ENCODE data around the gene ZNF625. TPM values are rescaled to one million over a fixed set of nuclear protein-coding genes. Genes with fewer than 3 reads are reported as not detected.

ZNF625 gene
- total RNA-seq (11.5 TPM), polyA plus RNA-seq (ENCODE audit: insufficient read depth in 1 of 8, insufficient read length in 8 of 8, low replicate concordance in 1 of 8) (1 to 10 TPM; 3.8 to 6.1 (median 5.1) TPM)
- long read RNA-seq, donor 1, result 0 reads
- long read RNA-seq, donor 2, result 0 reads
- long read RNA-seq, donor 3, partial matches to known transcripts, result 5 of 6 reads
- long read RNA-seq, donor 3, other reads (novel, unspliced or antisense), result 0 of 6 reads
- long read RNA-seq, donor 4, result 0 reads
- long read RNA-seq, donor 5, partial matches to known transcripts, result 0 of 1 reads
- long read RNA-seq, donor 5, other reads (novel, unspliced or antisense), result 0 of 1 reads
- long read RNA-seq, donor 6, partial matches to known transcripts, result 0 of 1 reads
- long read RNA-seq, donor 6, other reads (novel, unspliced or antisense), result 0 of 1 reads
- long read RNA-seq, donor 7, result 0 reads
- long read RNA-seq, donor 8, result 0 reads
- long read RNA-seq, donor 9, result 0 reads
- long read RNA-seq, donor 10, result 0 reads
- long read RNA-seq, donor 11, result 0 reads

GRCh38 chr19:12156223-12157058 is at the start of gene ZNF625:
Gene ZNF625, minus strand, starts transcription at chr19:12156734. Its CDS starts 176 bp downstream, at chr19:12156558.
- Histone ChIP-seq H3K9me3 (replicated peaks; ENCODE audit: control insufficient read depth, low read depth, low read length) (no peaks in the 10 kb centered on the region), H3K36me3 (ENCODE audit: control insufficient read depth, insufficient read depth, low read length) (peaks cover 6% of the 10 kb centered on the region), H3K27me3 (ENCODE audit: control insufficient read depth, insufficient read depth, low read length) (no peaks in the 10 kb centered on the region), H3K4me1 (ENCODE audit: control insufficient read depth, insufficient read depth, low read length) (peaks cover 12% of the 10 kb centered on the region), H3K4me3 (ENCODE audit: low read length) (peak within 1 kb of the TSS; percentile 94), H3K27ac (ENCODE audit: low read length) (peak within 1 kb of the TSS; percentile 92)
- peak; percentile 95 for DNase-seq
- WGBS (ENCODE audit: insufficient coverage), result 0% methylated on average over 56 of the region's 58 CpGs

- no peak overlapping the region for H3K27ac ChIP-seq (ENCODE audit: low read length)
- DNase-seq, result no peak
- H3K4me1 ChIP-seq (ENCODE audit: control insufficient read depth, insufficient read depth, low read length), result no peaks in the 10 kb centered on the region
- H3K36me3 ChIP-seq (ENCODE audit: control insufficient read depth, insufficient read depth, low read length), result no peaks in the 10 kb centered on the region
- H3K4me3 ChIP-seq (ENCODE audit: low read length), result no peak overlapping the region
- no CpG with 5 or more reads among the region's 4 CpGs for WGBS (ENCODE audit: insufficient coverage)
- peaks cover 36% of the 10 kb centered on the region for H3K9me3 ChIP-seq (replicated peaks; ENCODE audit: control insufficient read depth, low read depth, low read length)
- H3K27me3 ChIP-seq (ENCODE audit: control insufficient read depth, insufficient read depth, low read length), result no peaks in the 10 kb centered on the region
Measured at GRCh38 chr19:12205296-12205695, 48.8 kb upstream of the ZNF625 start.

GRCh38 chr19:12202250-12202649 is 45.7 kb upstream of the ZNF625 start:
- no peak overlapping the region for H3K4me3 ChIP-seq (ENCODE audit: low read length)
- H3K27ac ChIP-seq (ENCODE audit: low read length), result no peak overlapping the region
- H3K9me3 ChIP-seq (replicated peaks; ENCODE audit: control insufficient read depth, low read depth, low read length), result peaks cover 18% of the 10 kb centered on the region
- peak; percentile 6 for DNase-seq
- no peaks in the 10 kb centered on the region for H3K27me3 ChIP-seq (ENCODE audit: control insufficient read depth, insufficient read depth, low read length)
- no peaks in the 10 kb centered on the region for H3K36me3 ChIP-seq (ENCODE audit: control insufficient read depth, insufficient read depth, low read length)
- 36% methylated on average over 2 of the region's 4 CpGs for WGBS (ENCODE audit: insufficient coverage)
- H3K4me1 ChIP-seq (ENCODE audit: control insufficient read depth, insufficient read depth, low read length), result no peaks in the 10 kb centered on the region

GRCh38 chr19:12199757-12200419 is 43.4 kb upstream of the ZNF625 start:
- no peak for DNase-seq
- no CpG with 5 or more reads among the region's 3 CpGs for WGBS (ENCODE audit: insufficient coverage)

GRCh38 chr19:12198136-12198535 is 41.6 kb upstream of the ZNF625 start:
- Histone ChIP-seq H3K4me3 (ENCODE audit: low read length) (no peak overlapping the region), H3K36me3 (ENCODE audit: control insufficient read depth, insufficient read depth, low read length) (no peaks in the 10 kb centered on the region), H3K27ac (ENCODE audit: low read length) (no peak overlapping the region), H3K4me1 (ENCODE audit: control insufficient read depth, insufficient read depth, low read length) (peaks cover 6% of the 10 kb centered on the region), H3K27me3 (ENCODE audit: control insufficient read depth, insufficient read depth, low read length) (no peaks in the 10 kb centered on the region), H3K9me3 (replicated peaks; ENCODE audit: control insufficient read depth, low read depth, low read length) (peaks cover 5% of the 10 kb centered on the region)
- no peak for DNase-seq

More at GRCh38 chr19:12199757-12200419, 43.4 kb upstream of the ZNF625 start:
- H3K9me3 ChIP-seq (replicated peaks; ENCODE audit: control insufficient read depth, low read depth, low read length), result peaks cover 11% of the 10 kb centered on the region
- no peak overlapping the region for H3K27ac ChIP-seq (ENCODE audit: low read length)
- no peak overlapping the region for H3K4me3 ChIP-seq (ENCODE audit: low read length)
- no peaks in the 10 kb centered on the region for H3K36me3 ChIP-seq (ENCODE audit: control insufficient read depth, insufficient read depth, low read length)
- H3K27me3 ChIP-seq (ENCODE audit: control insufficient read depth, insufficient read depth, low read length), result no peaks in the 10 kb centered on the region
- peaks cover 2% of the 10 kb centered on the region for H3K4me1 ChIP-seq (ENCODE audit: control insufficient read depth, insufficient read depth, low read length)

- Histone ChIP-seq H3K27ac (ENCODE audit: low read length) (peak overlapping the region; percentile 82), H3K4me1 (ENCODE audit: control insufficient read depth, insufficient read depth, low read length) (peaks cover 6% of the 10 kb centered on the region), H3K9me3 (replicated peaks; ENCODE audit: control insufficient read depth, low read depth, low read length) (peaks cover 3% of the 10 kb centered on the region), H3K36me3 (ENCODE audit: control insufficient read depth, insufficient read depth, low read length) (peaks cover 8% of the 10 kb centered on the region), H3K4me3 (ENCODE audit: low read length) (peak overlapping the region; percentile 83), H3K27me3 (ENCODE audit: control insufficient read depth, insufficient read depth, low read length) (no peaks in the 10 kb centered on the region)
- peak; percentile 85 for DNase-seq
- under 1% methylated on average over 46 of the region's 62 CpGs for WGBS (ENCODE audit: insufficient coverage)
Measured at GRCh38 chr19:12194827-12195731, 38.5 kb upstream of the ZNF625 start.

GRCh38 chr19:12187625-12188024 is 31.1 kb upstream of the ZNF625 start:
- WGBS (ENCODE audit: insufficient coverage), result 100% methylated on average over 2 of the region's 6 CpGs
- no peak overlapping the region for H3K4me3 ChIP-seq (ENCODE audit: low read length)
- no peaks in the 10 kb centered on the region for H3K4me1 ChIP-seq (ENCODE audit: control insufficient read depth, insufficient read depth, low read length)
- peaks cover 46% of the 10 kb centered on the region for H3K36me3 ChIP-seq (ENCODE audit: control insufficient read depth, insufficient read depth, low read length)
- DNase-seq, result no peak
- H3K27me3 ChIP-seq (ENCODE audit: control insufficient read depth, insufficient read depth, low read length), result no peaks in the 10 kb centered on the region
- no peak overlapping the region for H3K27ac ChIP-seq (ENCODE audit: low read length)
- H3K9me3 ChIP-seq (replicated peaks; ENCODE audit: control insufficient read depth, low read depth, low read length), result peaks cover 37% of the 10 kb centered on the region

- DNase-seq, result no peak
- WGBS (ENCODE audit: insufficient coverage), result 100% methylated on average over 1 of the region's 3 CpGs
- Histone ChIP-seq H3K27me3 (ENCODE audit: control insufficient read depth, insufficient read depth, low read length) (no peaks in the 10 kb centered on the region), H3K27ac (ENCODE audit: low read length) (no peak overlapping the region), H3K36me3 (ENCODE audit: control insufficient read depth, insufficient read depth, low read length) (peaks cover 12% of the 10 kb centered on the region), H3K9me3 (replicated peaks; ENCODE audit: control insufficient read depth, low read depth, low read length) (peaks cover 29% of the 10 kb centered on the region), H3K4me3 (ENCODE audit: low read length) (no peak overlapping the region), H3K4me1 (ENCODE audit: control insufficient read depth, insufficient read depth, low read length) (no peaks in the 10 kb centered on the region)
Measured at GRCh38 chr19:12180377-12180776, 23.8 kb upstream of the ZNF625 start.

GRCh38 chr19:12166626-12167025 is 10.1 kb upstream of the ZNF625 start:
- Histone ChIP-seq H3K9me3 (replicated peaks; ENCODE audit: control insufficient read depth, low read depth, low read length) (no peaks in the 10 kb centered on the region), H3K36me3 (ENCODE audit: control insufficient read depth, insufficient read depth, low read length) (peaks cover 17% of the 10 kb centered on the region), H3K4me1 (ENCODE audit: control insufficient read depth, insufficient read depth, low read length) (peaks cover 7% of the 10 kb centered on the region), H3K27ac (ENCODE audit: low read length) (no peak overlapping the region), H3K4me3 (ENCODE audit: low read length) (no peak overlapping the region), H3K27me3 (ENCODE audit: control insufficient read depth, insufficient read depth, low read length) (no peaks in the 10 kb centered on the region)
- no peak for DNase-seq
- 83% methylated on average over 1 of the region's 1 CpG for WGBS (ENCODE audit: insufficient coverage)

Measured in muscle of leg (tissue), 16 donors.